Heart left ventricle (tissue), 13 donors: ENCODE results near the gene DENND1B.

Experiments used
- POLR2A ChIP-seq, 2 donors: fragments of 450-650 bp; IDR thresholded peaks; one replicate each; pipeline ENCODE4 v1.6.1; 2017; ENCODE audit warnings: antibody characterized with exemption in 2 of 2, mild to moderate bottlenecking in 2 of 2, moderate library complexity in 2 of 2
- TF ChIP-seq, protein P1 (sequence below), 12 donors: fragments of 200-600 bp; sonication (generic) in 4 of 12; IDR thresholded peaks; one replicate each; pipeline versions ENCODE4 v1.5.0 to v1.8.0; 2018 to 2022; ENCODE audit warnings: antibody characterized with exemption in 12 of 12, mild to moderate bottlenecking in 5 of 12
- donor health status: ischemic (EF 13 %, LVEDD 7.1; RV severe dilation, severe dysfunction).
- donor health status: DM: no; HTN: yes; CAD: no.
- donor health status: DM: no; HTN: no; CAD: no.
- donor health status: ischemic (EF 25% LVEDD 6.9; RV normal size, moderate dysfunction).
- donor health status: ischemic (EF 25% LVEDD 5.7; RV mildly dilated, moderate dysfunction).
- donor health status: ischemic (EF 35%, LVEDD 5.7; RV mildly dilated, moderate dysfunction).
- donor health status: nonischemic (EF 11% LVEDD 7.7; RV severe dilation, severe dysfunction).
- donor health status: DM: yes; HTN: yes; CAD: no.
- donor health status: PGD.
- donor health status: ischemic (EF 29% LVEDD 5.4; RV normal size, mild dysfunction).
- donor health status: nonischemic (EF 23%, LVEDD 6.1; RV moderate dilation, normal function).

DNA sequence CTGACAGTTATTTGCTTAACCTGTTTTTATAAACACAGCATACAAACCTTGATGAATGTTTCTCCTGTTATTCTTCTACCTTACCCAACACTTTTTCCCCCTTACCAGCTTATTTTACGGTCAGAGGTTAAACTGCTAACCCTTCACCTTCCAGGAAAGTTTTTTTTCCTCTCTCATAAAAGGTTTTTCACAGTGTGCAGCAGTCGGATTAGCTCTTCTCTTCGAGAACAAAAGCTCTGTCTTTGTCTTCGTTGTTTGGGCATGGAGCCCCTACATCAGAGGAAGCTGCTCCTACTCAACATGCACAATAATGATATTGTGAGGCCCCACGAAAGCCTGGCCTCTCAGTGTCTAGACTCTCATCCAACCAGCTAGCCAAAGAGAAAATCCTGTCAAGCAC lies 42.0 kb downstream of the DENND1B start:
- TF ChIP-seq POLR2A (IDR thresholded peaks at IDR 0.05): no peak
- TF ChIP-seq, protein P1, sequence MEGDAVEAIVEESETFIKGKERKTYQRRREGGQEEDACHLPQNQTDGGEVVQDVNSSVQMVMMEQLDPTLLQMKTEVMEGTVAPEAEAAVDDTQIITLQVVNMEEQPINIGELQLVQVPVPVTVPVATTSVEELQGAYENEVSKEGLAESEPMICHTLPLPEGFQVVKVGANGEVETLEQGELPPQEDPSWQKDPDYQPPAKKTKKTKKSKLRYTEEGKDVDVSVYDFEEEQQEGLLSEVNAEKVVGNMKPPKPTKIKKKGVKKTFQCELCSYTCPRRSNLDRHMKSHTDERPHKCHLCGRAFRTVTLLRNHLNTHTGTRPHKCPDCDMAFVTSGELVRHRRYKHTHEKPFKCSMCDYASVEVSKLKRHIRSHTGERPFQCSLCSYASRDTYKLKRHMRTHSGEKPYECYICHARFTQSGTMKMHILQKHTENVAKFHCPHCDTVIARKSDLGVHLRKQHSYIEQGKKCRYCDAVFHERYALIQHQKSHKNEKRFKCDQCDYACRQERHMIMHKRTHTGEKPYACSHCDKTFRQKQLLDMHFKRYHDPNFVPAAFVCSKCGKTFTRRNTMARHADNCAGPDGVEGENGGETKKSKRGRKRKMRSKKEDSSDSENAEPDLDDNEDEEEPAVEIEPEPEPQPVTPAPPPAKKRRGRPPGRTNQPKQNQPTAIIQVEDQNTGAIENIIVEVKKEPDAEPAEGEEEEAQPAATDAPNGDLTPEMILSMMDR (IDR thresholded peaks at IDR 0.05): no peak
